HG03354 (cell line): Measurements from ENCODE around the gene ARSG.
A peak's percentile ranks its signal among the peaks of the same experiment; 100 is the strongest.
"Not testable (repeated sequence)": the region's sequence is repeated elsewhere in the genome, so short reads cannot be mapped to it uniquely, and the experiment has no call there.

Experiments
- ATAC-seq: cut with Tn5 transposase; IDR thresholded peaks from one replicate; pipeline ENCODE4 v1.9.1; 2021; ENCODE audit warnings: mild to moderate bottlenecking; ENCODE audit not compliant: unreplicated experiment, poor library complexity, severe bottlenecking

Gene ARSG

GRCh38 chr17:68385490-68386215 lies 94.4 kb downstream of the ARSG start:
- ATAC-seq, result no peak

DNA sequence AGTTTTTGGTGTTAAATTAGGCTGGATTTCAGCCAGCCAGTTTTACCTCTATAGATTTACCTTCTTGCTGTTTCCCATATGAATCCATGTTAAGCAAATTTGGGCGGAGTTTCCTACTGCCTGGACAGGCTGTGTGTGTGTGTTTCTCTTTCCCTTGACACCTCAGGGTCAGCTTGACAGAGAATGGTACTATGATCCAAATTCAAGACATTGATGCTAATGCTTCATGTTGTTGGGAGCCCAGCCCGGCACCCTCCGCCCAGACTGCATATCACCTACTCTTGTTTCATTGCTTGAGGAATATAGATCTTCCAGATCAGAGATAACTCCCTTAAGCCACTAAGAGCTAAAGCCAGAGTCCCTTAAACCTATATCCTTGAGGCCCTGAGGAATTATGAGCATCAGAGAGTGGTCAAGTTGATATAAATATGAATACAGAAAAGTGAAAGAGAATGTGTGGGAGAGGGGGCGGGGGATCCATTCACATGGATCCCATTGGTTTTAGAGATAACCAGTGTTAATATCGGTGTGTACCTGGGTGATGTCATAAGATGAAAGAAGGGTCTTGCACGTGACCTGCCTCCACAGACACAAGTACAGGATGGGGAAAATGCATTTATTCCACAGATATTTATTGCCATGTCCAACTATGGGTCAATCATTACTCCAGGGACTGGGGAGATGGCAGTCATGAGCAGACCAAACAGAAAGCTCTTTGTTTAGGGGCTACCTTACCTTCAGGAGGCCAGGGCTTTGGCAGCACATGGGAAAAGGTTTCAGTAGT lies 96.3 kb downstream of the ARSG start:
- no peak for ATAC-seq

- ATAC-seq, result no peak
These were observed 97.7 kb downstream of the ARSG start for GRCh38 chr17:68389041-68389440.

DNA sequence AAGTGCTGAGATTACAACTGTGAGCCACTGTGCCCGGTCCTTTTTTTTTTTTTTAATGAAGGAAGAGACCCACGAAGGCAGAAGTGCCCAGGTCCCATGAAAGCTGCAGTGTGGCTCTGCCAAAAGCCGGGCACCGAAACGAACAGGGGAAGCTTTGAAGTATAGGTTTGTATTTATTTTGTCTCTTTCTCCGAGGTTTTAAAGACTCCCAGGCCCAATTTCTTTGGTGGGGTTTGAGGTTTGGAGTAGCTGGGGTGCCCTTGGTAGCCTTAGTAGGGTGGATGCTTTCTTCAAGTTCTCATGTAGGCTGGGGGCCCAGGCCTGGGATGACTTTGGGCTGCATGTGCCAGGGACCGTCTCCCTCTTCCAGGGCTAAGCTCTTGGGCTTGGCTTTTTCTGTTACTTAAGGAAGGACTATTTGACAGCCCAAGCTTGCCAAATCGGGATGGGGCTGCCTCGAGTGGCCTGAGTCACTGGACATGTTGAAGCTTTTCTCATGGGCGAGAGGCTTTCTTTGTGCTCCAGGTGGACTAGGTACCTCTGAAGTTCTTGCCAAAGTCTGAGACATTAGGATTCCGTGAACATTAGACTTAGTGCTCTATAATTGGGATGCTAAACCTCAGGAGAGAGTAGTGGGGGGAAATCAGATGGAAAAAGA lies 99.7 kb downstream of the ARSG start:
- no peak for ATAC-seq

- no peak for ATAC-seq
These were observed 100.4 kb downstream of the ARSG start for GRCh38 chr17:68391561-68392268.

DNA sequence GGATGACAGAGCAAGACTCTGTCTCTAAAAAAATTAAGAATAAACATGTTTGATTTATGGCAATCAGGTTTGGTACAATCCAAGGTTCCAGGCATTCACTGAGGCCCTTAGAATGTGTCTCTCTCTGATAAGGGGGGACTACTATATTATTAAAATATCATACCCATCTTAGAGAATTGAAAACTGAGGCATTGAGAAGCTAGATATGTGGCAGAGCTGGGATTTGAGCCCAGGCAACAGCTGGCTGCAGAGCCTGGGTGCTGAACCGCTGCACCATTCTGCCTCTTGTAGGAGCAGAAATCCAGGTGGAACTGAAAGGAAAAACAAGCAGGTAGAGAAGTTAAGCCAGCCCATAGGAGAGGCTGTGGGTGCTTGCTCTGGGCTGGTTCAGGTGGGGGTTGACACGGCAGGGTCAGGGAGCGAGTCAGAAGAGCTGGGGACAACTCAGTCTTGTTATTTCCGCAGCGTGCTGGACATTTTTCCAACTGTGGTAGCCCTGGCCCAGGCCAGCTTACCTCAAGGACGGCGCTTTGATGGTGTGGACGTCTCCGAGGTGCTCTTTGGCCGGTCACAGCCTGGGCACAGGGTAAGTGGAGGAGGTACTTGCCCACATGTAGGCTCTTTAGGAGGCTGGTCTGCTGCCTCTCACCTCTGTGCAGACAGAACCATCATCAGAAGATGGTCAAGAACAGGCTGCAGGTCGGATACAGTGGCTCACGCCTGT lies 103.5 kb downstream of the ARSG start:
- no peak for ATAC-seq

GRCh38 chr17:68396226-68397107 lies 105.2 kb downstream of the ARSG start:
- ATAC-seq, result no peak

DNA sequence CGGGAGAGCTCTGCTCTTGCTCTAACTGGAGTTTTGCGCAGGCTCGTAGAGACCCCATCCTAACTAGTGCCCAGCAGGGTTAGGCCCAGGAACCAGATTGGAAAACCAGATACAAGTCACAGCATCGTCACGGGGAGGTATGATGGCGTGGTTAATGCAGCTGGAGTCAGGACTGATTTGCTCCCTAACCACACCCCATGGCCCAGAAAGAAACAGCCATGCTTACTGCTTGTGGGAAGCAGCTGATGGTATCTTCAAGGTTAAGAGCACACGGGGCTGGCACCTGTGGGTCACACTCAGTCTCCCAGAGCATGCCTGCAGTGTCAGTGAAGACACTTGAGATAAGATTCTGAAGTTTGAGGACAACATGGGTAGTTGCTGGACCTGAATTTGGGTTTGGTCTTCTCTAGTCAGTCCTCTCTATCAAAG lies 105.8 kb downstream of the ARSG start:
- no peak for ATAC-seq

DNA sequence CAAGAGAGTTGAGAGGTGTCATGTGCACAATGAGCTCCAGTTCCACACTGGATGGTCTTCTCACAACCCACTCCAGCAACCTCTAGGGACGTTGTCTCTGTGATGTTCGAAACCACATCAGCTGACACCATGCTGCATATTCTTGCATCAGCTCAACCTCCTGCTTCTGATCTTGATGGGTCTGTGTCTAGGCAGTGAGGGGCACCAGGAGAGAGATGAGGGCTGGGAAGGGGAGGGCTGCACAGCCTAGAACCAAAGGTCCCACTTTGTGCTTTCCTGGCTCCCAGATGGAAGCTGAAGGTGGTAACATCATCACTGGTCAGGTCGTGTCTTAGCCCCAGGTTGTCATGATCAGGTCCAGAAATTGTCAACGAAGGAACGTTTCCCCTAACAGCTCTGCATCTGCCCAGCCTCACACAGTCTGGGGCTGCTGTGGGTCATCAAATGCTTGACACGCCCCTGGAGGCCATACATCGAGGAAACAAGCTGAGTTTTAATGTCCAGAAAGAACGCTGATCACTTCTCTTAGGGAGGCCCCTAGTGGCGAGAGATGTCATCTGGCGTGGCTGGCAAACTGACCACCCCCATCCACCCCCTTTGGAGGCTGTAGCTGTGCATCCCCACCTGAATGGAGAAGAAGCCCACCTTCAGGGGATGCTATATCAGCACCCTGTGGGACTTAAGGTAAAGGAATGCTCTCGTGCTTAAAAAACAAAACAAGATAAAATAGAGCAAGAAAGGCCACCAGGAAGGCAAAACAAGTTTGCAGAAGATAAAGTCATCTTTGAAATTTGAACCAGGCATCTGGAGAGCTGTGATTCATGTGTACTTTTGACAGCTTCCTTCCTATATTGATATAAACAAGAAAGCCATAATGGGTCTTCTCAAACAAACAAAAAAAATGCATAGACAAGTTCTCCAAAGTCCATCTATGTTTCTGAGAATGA lies 107.7 kb downstream of the ARSG start:
- peak; percentile 90 for ATAC-seq

- no peak for ATAC-seq
These were observed 108.5 kb downstream of the ARSG start for GRCh38 chr17:68399638-68400403.

GRCh38 chr17:68400404-68400735 lies 109.1 kb downstream of the ARSG start:
- no peak for ATAC-seq

GRCh38 chr17:68401288-68401687 lies 110.0 kb downstream of the ARSG start:
- no peak for ATAC-seq

DNA sequence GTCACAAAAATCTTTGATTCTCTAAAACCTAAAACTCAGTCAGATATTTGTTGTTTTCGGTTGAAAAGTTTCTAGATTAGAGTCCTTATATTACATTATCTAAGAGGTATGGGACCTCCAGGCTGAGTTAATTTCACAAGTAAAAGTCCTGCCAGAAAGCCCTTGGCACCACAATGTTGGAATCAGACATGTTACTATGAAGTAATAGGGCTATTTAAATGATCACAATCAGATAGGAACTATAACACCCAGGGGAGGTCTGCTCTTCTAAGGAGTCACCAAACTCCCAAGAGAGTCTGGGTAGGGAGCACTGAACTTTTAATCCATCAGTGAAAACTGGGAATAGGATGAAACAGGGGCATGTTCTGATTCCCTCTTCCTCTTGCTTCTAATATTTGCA lies 111.8 kb downstream of the ARSG start:
- no peak for ATAC-seq

- ATAC-seq, result not testable (repeated sequence)
These were observed 112.5 kb downstream of the ARSG start for GRCh38 chr17:68403837-68404236.

DNA sequence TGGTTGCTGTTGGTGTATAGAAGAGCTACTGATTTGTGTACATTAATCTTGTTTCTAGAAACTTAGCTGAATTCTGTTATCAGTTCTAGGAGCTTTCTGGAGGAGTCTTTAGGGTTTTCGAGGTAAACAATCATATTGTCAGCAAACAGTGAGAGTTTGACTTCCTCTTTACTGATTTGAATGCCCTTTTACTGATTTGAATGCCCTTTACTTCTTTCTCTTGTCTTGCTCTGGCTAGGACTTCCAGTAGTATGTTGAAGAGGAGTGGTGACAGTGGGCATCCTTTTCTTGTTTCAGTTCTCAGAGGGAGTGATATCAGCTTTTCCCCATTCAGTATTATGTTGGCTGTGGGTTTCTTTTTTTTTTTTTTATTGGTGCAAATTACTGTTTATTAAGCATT lies 116.4 kb downstream of the ARSG start:
- ATAC-seq, result not testable (repeated sequence)

DNA sequence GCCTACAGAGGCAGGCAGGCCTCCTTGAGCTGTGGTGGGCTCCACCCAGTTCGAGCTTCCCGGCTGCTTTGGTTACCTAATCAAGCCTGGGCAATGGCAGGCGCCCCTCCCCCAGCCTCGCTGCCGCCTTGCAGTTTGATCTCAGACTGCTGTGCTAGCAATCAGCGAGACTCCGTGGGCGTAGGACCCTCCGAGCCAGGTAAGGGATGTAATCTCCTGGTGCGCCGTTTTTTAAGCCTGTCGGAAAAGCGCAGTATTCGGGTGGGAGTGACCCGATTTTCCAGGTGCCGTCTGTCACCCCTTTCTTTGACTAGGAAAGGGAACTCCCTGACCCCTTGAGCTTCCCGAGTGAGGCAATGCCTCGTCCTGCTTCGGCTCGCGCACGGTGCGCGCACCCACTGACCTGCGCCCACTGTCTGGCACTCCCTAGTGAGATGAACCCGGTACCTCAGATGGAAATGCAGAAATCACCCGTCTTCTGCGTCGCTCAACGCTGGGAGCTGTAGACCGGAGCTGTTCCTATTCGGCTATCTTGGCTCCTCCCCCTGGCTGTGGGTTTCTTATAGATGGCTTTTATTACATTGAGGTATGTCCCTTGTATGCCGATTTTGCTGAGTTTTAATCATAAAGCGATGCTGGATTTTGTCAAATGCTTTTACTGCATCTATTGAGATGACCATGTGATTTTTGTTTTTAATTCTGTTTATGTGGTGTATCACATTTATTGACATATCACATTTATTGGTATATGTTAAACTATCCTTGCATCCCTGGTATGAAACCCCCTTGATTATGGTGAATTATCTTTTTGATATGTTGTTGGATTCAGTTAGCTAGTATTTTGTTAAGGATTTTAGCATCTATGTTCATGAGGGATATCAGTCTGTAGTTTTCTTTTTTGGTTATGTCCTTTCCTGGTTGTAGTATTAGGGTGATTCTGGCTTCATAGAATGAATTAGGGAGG lies 122.6 kb downstream of the ARSG start:
- ATAC-seq, result not testable (repeated sequence)
